SK-N-SH (cell line): ENCODE measurements around the gene ADISSP. TPM values are rescaled to one million over a fixed set of nuclear protein-coding genes. Genes with fewer than 3 reads are reported as not detected.
A peak's percentile ranks its signal among the peaks of the same experiment; 100 is the strongest.

Experiments used
- CTCF ChIA-PET: fragments of 300-600, 350-600 bp; formaldehyde crosslinking; extraction: SDS; loops from one replicate; lab custom pipeline; 2021; lab: Yijun Ruan, JAX
- POLR2A ChIA-PET: fragments of 350-600 bp; sonication (Branson Sonifier 250); formaldehyde crosslinking; extraction: SDS; loops from one replicate; lab custom pipeline; 2020; ENCODE audit warnings: antibody characterized with exemption, inconsistent platforms; lab: Yijun Ruan, JAX
- DNase-seq: peaks from one replicate; pipeline ENCODE4 v3.0.0; 2012
- H2AFZ ChIP-seq: fragments of 200-600 bp; sonication (generic); 2 replicates; pipeline ENCODE4 v1.8.1; 2016; ENCODE audit warnings: antibody characterized with exemption, mild to moderate bottlenecking, low read depth
- H3F3A ChIP-seq: fragments of 200-600 bp; sonication (generic); replicated peaks from 2 replicates; pipeline ENCODE3; 2016; ENCODE audit warnings: antibody characterized with exemption, mild to moderate bottlenecking; ENCODE audit not compliant: insufficient read depth
- H3K27ac ChIP-seq, 2 experiments: fragments of 200-500 bp in 1 of 2; fragments of 200-600 bp in 1 of 2; sonication (Bioruptor generic) in 1 of 2; sonication (generic), shearing (Covaris generic) in 1 of 2; 2 replicates each; pipeline versions ENCODE4 v1.5.1 to v1.6.1; 2014 to 2016; ENCODE audit warnings: low read depth in 2 of 2, inconsistent platforms in 1 of 2, low read length in 1 of 2, mild to moderate bottlenecking in 1 of 2, mixed read lengths in 1 of 2
- H3K27me3 ChIP-seq: fragments of 200-600 bp; sonication (generic), shearing (Covaris generic); 2 replicates; pipeline ENCODE4 v1.6.1; 2016; ENCODE audit warnings: mixed run types; ENCODE audit not compliant: insufficient read depth
- H3K36me3 ChIP-seq, 2 experiments: fragments of 200-500 bp in 1 of 2; fragments of 200-600 bp in 1 of 2; sonication (Bioruptor generic) in 1 of 2; sonication (generic) in 1 of 2; replicated peaks in 1 of 2; 2 replicates each; pipeline versions ENCODE3 to v1.5.1; 2014 to 2016; ENCODE audit warnings: low read length in 1 of 2, mild to moderate bottlenecking in 1 of 2; ENCODE audit not compliant: insufficient read depth in 2 of 2, control insufficient read depth in 1 of 2
- H3K4me1 ChIP-seq, 2 experiments: fragments of 200-500 bp in 1 of 2; fragments of 200-600 bp in 1 of 2; sonication (Bioruptor generic) in 1 of 2; sonication (generic), shearing (Covaris generic) in 1 of 2; 2 replicates each; pipeline versions ENCODE4 v1.5.1 to v1.6.1; 2014 to 2016; ENCODE audit warnings: low read depth in 1 of 2, low read length in 1 of 2, mixed run types in 1 of 2; ENCODE audit not compliant: insufficient read depth in 2 of 2, control insufficient read depth in 1 of 2
- H3K4me2 ChIP-seq: fragments of 200-600 bp; sonication (generic), shearing (Covaris generic); 2 replicates; pipeline ENCODE4 v1.6.1; 2017; ENCODE audit warnings: mixed run types
- H3K4me3 ChIP-seq, 2 experiments: fragments of 200-500 bp in 1 of 2; fragments of 200-600 bp in 1 of 2; sonication (Bioruptor generic) in 1 of 2; sonication (generic), shearing (Covaris generic) in 1 of 2; 2 replicates each; pipeline versions ENCODE4 v1.5.1 to v1.8.1; 2014 to 2016; ENCODE audit warnings: low read depth in 2 of 2, inconsistent platforms in 1 of 2, low read length in 1 of 2, mild to moderate bottlenecking in 1 of 2, mixed read lengths in 1 of 2, moderate library complexity in 1 of 2
- H3K79me2 ChIP-seq: fragments of 200-600 bp; sonication (generic); 2 replicates; pipeline ENCODE4 v1.8.1; 2017; ENCODE audit warnings: mild to moderate bottlenecking; ENCODE audit not compliant: insufficient read depth
- H3K9ac ChIP-seq: fragments of 200-600 bp; sonication (generic); 2 replicates; pipeline ENCODE4 v1.6.1; 2017; ENCODE audit warnings: mixed run types
- H3K9me2 ChIP-seq: fragments of 200-600 bp; sonication (generic); 2 replicates; pipeline ENCODE4 v1.6.1; 2017; ENCODE audit warnings: mixed run types
- H3K9me3 ChIP-seq: fragments of 200-600 bp; sonication (generic); 2 replicates; pipeline ENCODE4 v1.6.1; 2017; ENCODE audit warnings: mixed run types, mild to moderate bottlenecking, moderate library complexity
- H4K20me1 ChIP-seq: fragments of 200-600 bp; sonication (generic); 2 replicates; pipeline ENCODE4 v1.6.1; 2017; ENCODE audit warnings: mild to moderate bottlenecking, mixed run types; ENCODE audit not compliant: insufficient read depth
- CTCF ChIP-seq: fragments of 200-600 bp; sonication (generic); IDR thresholded peaks from 2 replicates; pipeline ENCODE4 v1.6.1; 2017; ENCODE audit warnings: antibody characterized with exemption, mild to moderate bottlenecking, moderate library complexity
- ELF1 ChIP-seq: IDR thresholded peaks from 2 replicates; pipeline ENCODE4 v1.4.0; 2012
- FOXM1 ChIP-seq: IDR thresholded peaks from 2 replicates; pipeline ENCODE4 v1.4.0; 2012; ENCODE audit warnings: low read depth, mild to moderate bottlenecking
- NRF1 ChIP-seq: IDR thresholded peaks from 2 replicates; pipeline ENCODE4 v1.6.1; 2012; ENCODE audit warnings: low read depth, mild to moderate bottlenecking, low read length
- POLR2AphosphoS5 ChIP-seq: IDR thresholded peaks from 2 replicates; pipeline ENCODE4 v1.6.1; 2012; ENCODE audit warnings: low read depth, low read length
- RAD21 ChIP-seq: IDR thresholded peaks from 2 replicates; pipeline ENCODE4 v1.6.1; 2012; ENCODE audit warnings: mild to moderate bottlenecking, low read length
- RCOR1 ChIP-seq: fragments of 150-350 bp; IDR thresholded peaks from 2 replicates; pipeline ENCODE4 v1.6.1; 2017; ENCODE audit warnings: antibody characterized with exemption, low read length
- SIN3A ChIP-seq: IDR thresholded peaks from 2 replicates; pipeline ENCODE4 v1.6.1; 2012; ENCODE audit warnings: low read depth, mild to moderate bottlenecking, low read length, moderate library complexity, borderline replicate concordance
- SMC3 ChIP-seq: IDR thresholded peaks from 2 replicates; pipeline ENCODE4 v1.6.1; 2012; ENCODE audit warnings: low read depth, low read length, improper control_type of control experiment
- TEAD4 ChIP-seq: IDR thresholded peaks from 2 replicates; pipeline ENCODE4 v1.4.0; 2012; ENCODE audit warnings: mild to moderate bottlenecking, borderline replicate concordance; ENCODE audit not compliant: insufficient read depth
- USF1 ChIP-seq: IDR thresholded peaks from 2 replicates; pipeline ENCODE4 v1.4.0; 2012; ENCODE audit warnings: low read depth, borderline replicate concordance
- WGBS: methylation state at CpG from one replicate; pipeline ENCODE4 v1.1.6; 2017; ENCODE audit warnings: low lambda C conversion rate; 5-methylcytosine and 5-hydroxymethylcytosine counted together
- polyA plus RNA-seq, 3 experiments: library from polyadenylated mRNA; depleted of rRNA; stranded (reverse); fragments of >200 nt; gene quantifications; 2 replicates each; pipeline ENCODE4 v1.2.3, GENCODE V29; 2012
- TF ChIP-seq, protein P1 (sequence below): IDR thresholded peaks from 2 replicates; pipeline ENCODE4 v1.4.0; 2012; ENCODE audit warnings: low read depth
- TF ChIP-seq, protein P2 (sequence below): IDR thresholded peaks from 2 replicates; pipeline ENCODE4 v1.6.1; 2012; ENCODE audit warnings: mild to moderate bottlenecking, low read depth, low read length, moderate library complexity
- TF ChIP-seq, protein P3 (sequence below): IDR thresholded peaks from 2 replicates; pipeline ENCODE4 v1.4.0; 2012; ENCODE audit warnings: low read depth, borderline replicate concordance

The ADISSP gene
- polyA plus RNA-seq, 1 of the 3 experiments (the other 2 are of a cell fraction), result 73.9 TPM

DNA sequence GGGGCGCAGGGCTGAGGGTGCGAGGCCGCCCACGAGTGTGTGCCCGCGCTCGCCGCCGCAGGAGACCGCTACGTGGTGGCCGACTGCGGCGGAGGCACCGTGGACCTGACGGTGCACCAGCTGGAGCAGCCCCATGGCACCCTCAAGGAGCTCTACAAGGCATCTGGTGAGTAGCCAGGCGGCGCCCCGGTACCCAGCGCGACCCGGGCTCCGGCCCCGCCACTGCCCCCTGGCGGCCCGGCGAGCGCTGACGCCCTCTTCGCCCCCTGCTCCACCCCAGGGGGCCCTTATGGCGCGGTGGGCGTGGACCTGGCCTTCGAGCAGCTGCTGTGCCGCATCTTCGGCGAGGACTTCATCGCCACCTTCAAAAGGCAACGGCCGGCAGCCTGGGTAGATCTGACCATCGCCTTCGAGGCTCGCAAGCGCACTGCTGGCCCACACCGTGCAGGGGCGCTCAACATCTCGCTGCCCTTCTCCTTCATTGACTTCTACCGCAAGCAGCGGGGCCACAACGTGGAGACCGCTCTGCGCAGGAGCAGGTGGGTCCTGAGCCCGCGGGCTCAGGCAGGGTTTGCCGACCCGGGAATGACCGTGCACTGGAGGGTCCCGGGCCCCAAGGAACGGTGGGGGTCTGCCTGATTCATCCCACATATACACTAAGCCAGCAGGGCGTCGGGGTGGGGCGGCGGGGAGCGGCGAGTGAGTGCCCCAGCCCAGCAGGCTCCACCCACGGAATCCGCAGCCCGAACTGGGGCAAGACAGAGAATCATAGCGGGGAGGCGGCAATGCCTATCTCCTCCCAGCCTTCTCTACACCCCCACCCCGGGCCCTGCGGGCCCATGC, 17.6 kb downstream of the ADISSP start:
- peak overlapping the region; percentile 76 for H3K4me2 ChIP-seq
- H3K9me3 ChIP-seq, result no peaks in the 10 kb centered on the region
- CTCF ChIA-PET, result interaction anchor here (0.6 to 9.8 kb wide), 28 partner anchors 9 to 105 kb away, joined by 3 to 151 read pairs (median 6); partner anchors contain the start of genes ADISSP, CENPB and SPEF1
- H3K4me3 ChIP-seq, result peak overlapping the region; percentile 46 to 57
- H3K4me1 ChIP-seq, result peaks cover 0 to 9% of the 10 kb centered on the region in 2 experiments; a peak in 1 of 4 replicates
- peaks cover 0 to 3% of the 10 kb centered on the region in 2 experiments for H3K36me3 ChIP-seq
- no peaks in the 10 kb centered on the region for H3K27me3 ChIP-seq
- H4K20me1 ChIP-seq, result no peaks in the 10 kb centered on the region
- peak overlapping the region; percentile 79; the same call in 1 of the 2 replicates for H2AFZ ChIP-seq
- H3F3A ChIP-seq, result no peaks in the 10 kb centered on the region
- peak overlapping the region in 1 of 2 experiments; percentile 22; a peak in 1 of 4 replicates for H3K27ac ChIP-seq
- H3K9me2 ChIP-seq, result no peaks in the 10 kb centered on the region
- no peaks in the 10 kb centered on the region for H3K79me2 ChIP-seq
- 0 out of 2 replicates have a peak overlapping the region, but pooled peaks have one; percentile 9 for H3K9ac ChIP-seq
- 30% methylated on average over 31 of the region's 72 CpGs for WGBS
- POLR2A ChIA-PET, result interaction anchor here (0.6 to 3.6 kb wide), 3 partner anchors 10 to 33 kb away, joined by 3 to 13 read pairs (median 4); partner anchors contain the start of gene ADISSP
- TF ChIP-seq RCOR1 (no peak), POLR2AphosphoS5 (0 out of 2 replicates have a peak, but pooled peaks have one; percentile 14), TEAD4 (no peak), SIN3A (peak; percentile 48; the same call in 1 of the 2 replicates), NRF1 (peak; percentile 41; the same call in 1 of the 2 replicates), RAD21 (peak; percentile 34), CTCF (peak; percentile 83), FOXM1 (0 out of 2 replicates have a peak, but pooled peaks have one; percentile 19), SMC3 (peak; percentile 55)
- TF ChIP-seq, protein P1, sequence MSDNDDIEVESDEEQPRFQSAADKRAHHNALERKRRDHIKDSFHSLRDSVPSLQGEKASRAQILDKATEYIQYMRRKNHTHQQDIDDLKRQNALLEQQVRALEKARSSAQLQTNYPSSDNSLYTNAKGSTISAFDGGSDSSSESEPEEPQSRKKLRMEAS, result 0 out of 2 replicates have a peak, but pooled peaks have one; percentile 33
- DNase-seq, result peak; percentile 98

- Histone ChIP-seq H4K20me1 (no peaks in the 10 kb centered on the region), H3K36me3 (peaks cover 0 to 3% of the 10 kb centered on the region in 2 experiments), H3K4me3 (peak overlapping the region; percentile 46 to 57), H3K9me3 (no peaks in the 10 kb centered on the region), H3K9me2 (no peaks in the 10 kb centered on the region), H3K79me2 (no peaks in the 10 kb centered on the region), H2AFZ (peak overlapping the region; percentile 79; the same call in 1 of the 2 replicates), H3F3A (no peaks in the 10 kb centered on the region), H3K4me1 (peaks cover 0 to 9% of the 10 kb centered on the region in 2 experiments; a peak in 1 of 4 replicates), H3K4me2 (peak overlapping the region; percentile 76; the same call in 1 of the 2 replicates), H3K27me3 (no peaks in the 10 kb centered on the region), H3K9ac (no peak overlapping the region), H3K27ac (no peak overlapping the region; a peak in 1 of 4 replicates)
- CTCF ChIA-PET, result interaction anchor here (0.6 to 9.8 kb wide), 27 partner anchors 9 to 106 kb away, joined by 3 to 151 read pairs (median 5); partner anchors contain the start of genes ADISSP and CENPB
- POLR2A ChIA-PET, result interaction anchor here (0.6 to 3.6 kb wide), 3 partner anchors 9 to 102 kb away, joined by 3 to 13 read pairs (median 4); partner anchors contain the start of gene ADISSP
- TF ChIP-seq, protein P2, sequence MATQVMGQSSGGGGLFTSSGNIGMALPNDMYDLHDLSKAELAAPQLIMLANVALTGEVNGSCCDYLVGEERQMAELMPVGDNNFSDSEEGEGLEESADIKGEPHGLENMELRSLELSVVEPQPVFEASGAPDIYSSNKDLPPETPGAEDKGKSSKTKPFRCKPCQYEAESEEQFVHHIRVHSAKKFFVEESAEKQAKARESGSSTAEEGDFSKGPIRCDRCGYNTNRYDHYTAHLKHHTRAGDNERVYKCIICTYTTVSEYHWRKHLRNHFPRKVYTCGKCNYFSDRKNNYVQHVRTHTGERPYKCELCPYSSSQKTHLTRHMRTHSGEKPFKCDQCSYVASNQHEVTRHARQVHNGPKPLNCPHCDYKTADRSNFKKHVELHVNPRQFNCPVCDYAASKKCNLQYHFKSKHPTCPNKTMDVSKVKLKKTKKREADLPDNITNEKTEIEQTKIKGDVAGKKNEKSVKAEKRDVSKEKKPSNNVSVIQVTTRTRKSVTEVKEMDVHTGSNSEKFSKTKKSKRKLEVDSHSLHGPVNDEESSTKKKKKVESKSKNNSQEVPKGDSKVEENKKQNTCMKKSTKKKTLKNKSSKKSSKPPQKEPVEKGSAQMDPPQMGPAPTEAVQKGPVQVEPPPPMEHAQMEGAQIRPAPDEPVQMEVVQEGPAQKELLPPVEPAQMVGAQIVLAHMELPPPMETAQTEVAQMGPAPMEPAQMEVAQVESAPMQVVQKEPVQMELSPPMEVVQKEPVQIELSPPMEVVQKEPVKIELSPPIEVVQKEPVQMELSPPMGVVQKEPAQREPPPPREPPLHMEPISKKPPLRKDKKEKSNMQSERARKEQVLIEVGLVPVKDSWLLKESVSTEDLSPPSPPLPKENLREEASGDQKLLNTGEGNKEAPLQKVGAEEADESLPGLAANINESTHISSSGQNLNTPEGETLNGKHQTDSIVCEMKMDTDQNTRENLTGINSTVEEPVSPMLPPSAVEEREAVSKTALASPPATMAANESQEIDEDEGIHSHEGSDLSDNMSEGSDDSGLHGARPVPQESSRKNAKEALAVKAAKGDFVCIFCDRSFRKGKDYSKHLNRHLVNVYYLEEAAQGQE, result no peak
- TF ChIP-seq USF1 (no peak), ELF1 (no peak)
- TF ChIP-seq, protein P3, sequence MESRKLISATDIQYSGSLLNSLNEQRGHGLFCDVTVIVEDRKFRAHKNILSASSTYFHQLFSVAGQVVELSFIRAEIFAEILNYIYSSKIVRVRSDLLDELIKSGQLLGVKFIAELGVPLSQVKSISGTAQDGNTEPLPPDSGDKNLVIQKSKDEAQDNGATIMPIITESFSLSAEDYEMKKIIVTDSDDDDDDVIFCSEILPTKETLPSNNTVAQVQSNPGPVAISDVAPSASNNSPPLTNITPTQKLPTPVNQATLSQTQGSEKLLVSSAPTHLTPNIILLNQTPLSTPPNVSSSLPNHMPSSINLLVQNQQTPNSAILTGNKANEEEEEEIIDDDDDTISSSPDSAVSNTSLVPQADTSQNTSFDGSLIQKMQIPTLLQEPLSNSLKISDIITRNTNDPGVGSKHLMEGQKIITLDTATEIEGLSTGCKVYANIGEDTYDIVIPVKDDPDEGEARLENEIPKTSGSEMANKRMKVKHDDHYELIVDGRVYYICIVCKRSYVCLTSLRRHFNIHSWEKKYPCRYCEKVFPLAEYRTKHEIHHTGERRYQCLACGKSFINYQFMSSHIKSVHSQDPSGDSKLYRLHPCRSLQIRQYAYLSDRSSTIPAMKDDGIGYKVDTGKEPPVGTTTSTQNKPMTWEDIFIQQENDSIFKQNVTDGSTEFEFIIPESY, result no peak
- DNase-seq, result no peak
- WGBS, result 69% methylated on average over 15 of the region's 24 CpGs
These were observed 18.4 kb downstream of the ADISSP start for GRCh38 chr20:3749087-3749688.
